GM12878 (cell line): ENCODE measurements around the gene KLHL25. TPM values are rescaled to one million over a fixed set of nuclear protein-coding genes. Genes with fewer than 3 reads are reported as not detected.

Experiments used
- ATAC-seq: fragments of 200-7000 bp; cut with Tn5 transposase; 3 replicates; pipeline ENCODE4 v1.9.1; 2020; ENCODE audit warnings: mild to moderate bottlenecking, moderate library complexity
- BruUV-seq: library from RNA; stranded (reverse); fragments of 400-500 nt; replicated peaks from 2 replicates; lab custom pipeline; 2021; lab: Mats Ljungman, UMichigan
- CTCF ChIA-PET: fragments of 300-600 bp; sonication (Branson Sonifier 250); formaldehyde crosslinking; extraction: SDS; loops from one replicate; lab custom pipeline; 2021; ENCODE audit warnings: inconsistent platforms; lab: Yijun Ruan, JAX
- POLR2A ChIA-PET: fragments of 350-600 bp; formaldehyde crosslinking; extraction: SDS; loops from one replicate; lab custom pipeline; 2021; ENCODE audit warnings: inconsistent platforms; lab: Charles Lee
- RAD21 ChIA-PET: fragments of 300-600 bp; sonication (Branson Sonifier 250); formaldehyde crosslinking; loops from one replicate; lab custom pipeline; 2023; ENCODE audit warnings: antibody characterized with exemption; ENCODE audit not compliant: unreplicated experiment; lab: Charles Lee
- SMC1A ChIA-PET: fragments of 300-600 bp; sonication (Branson Sonifier 250); formaldehyde crosslinking; loops from one replicate; lab custom pipeline; 2023; ENCODE audit not compliant: unreplicated experiment, uncharacterized antibody; lab: Charles Lee
- DNase-seq: peaks from one replicate; pipeline ENCODE4 v3.0.0-alpha.2; 2011; ENCODE audit warnings: low read depth, low spot score
- FAIRE-seq: peaks from 3 replicates; lab custom pipeline; 2011; peaks lifted over from hg19 to GRCh38; lab: Jason Lieb, UNC
- H2AFZ ChIP-seq: 2 replicates; pipeline ENCODE4 v1.6.0; 2011; ENCODE audit warnings: low read depth, low read length, control low read depth; ENCODE audit not compliant: control insufficient read depth
- H3K27ac ChIP-seq: 2 replicates; pipeline ENCODE4 v1.5.1; 2011; ENCODE audit warnings: control low read depth; ENCODE audit not compliant: control insufficient read depth, insufficient read depth
- H3K27me3 ChIP-seq, 2 experiments: replicated peaks in 1 of 2; 2 replicates each; pipeline versions ENCODE4 v1.6.0 to v1.6.1; 2011; ENCODE audit warnings: low read length in 1 of 2; ENCODE audit not compliant: control insufficient read depth in 2 of 2, insufficient read depth in 2 of 2
- H3K36me3 ChIP-seq, 2 experiments: 2 replicates each; pipeline ENCODE4 v1.5.1; 2011; ENCODE audit warnings: low read length in 1 of 2; ENCODE audit not compliant: control insufficient read depth in 2 of 2, insufficient read depth in 2 of 2
- H3K4me1 ChIP-seq: 2 replicates; pipeline ENCODE4 v1.6.1; 2011; ENCODE audit warnings: mild to moderate bottlenecking, low read length, moderate library complexity, mixed read lengths; ENCODE audit not compliant: control insufficient read depth, insufficient read depth
- H3K4me2 ChIP-seq: 2 replicates; pipeline ENCODE4 v1.6.0; 2011; ENCODE audit warnings: control low read depth; ENCODE audit not compliant: control insufficient read depth, insufficient read depth
- H3K4me3 ChIP-seq: fragments of 200-600 bp; sonication (generic); 2 replicates; pipeline ENCODE4 v1.5.1; 2016
- H3K79me2 ChIP-seq: 2 replicates; pipeline ENCODE4 v1.6.0; 2011; ENCODE audit warnings: low read length; ENCODE audit not compliant: control insufficient read depth, insufficient read depth
- H3K9ac ChIP-seq: 2 replicates; pipeline ENCODE4 v1.8.0; 2011; ENCODE audit warnings: low read length, control low read depth, mixed read lengths; ENCODE audit not compliant: control insufficient read depth, insufficient read depth
- H3K9me3 ChIP-seq: replicated peaks from 3 replicates; pipeline ENCODE4 v1.5.1; 2011; ENCODE audit warnings: mild to moderate bottlenecking, low read length; ENCODE audit not compliant: control insufficient read depth, insufficient read depth
- H4K20me1 ChIP-seq: 2 replicates; pipeline ENCODE4 v1.6.0; 2011; ENCODE audit not compliant: control insufficient read depth, insufficient read depth
- CBFB ChIP-seq: IDR thresholded peaks from 2 replicates; pipeline ENCODE4 v1.6.1; 2016; ENCODE audit warnings: antibody characterized with exemption, low read depth
- CHD1 ChIP-seq: IDR thresholded peaks from 2 replicates; pipeline ENCODE4 v1.6.1; 2012; ENCODE audit warnings: low read depth, low read length, improper control_type of control experiment
- DPF2 ChIP-seq: fragments of 450-650 bp; IDR thresholded peaks from 2 replicates; pipeline ENCODE4 v1.6.1; 2017; ENCODE audit warnings: mild to moderate bottlenecking
- ELK1 ChIP-seq: IDR thresholded peaks from 2 replicates; pipeline ENCODE4 v1.6.1; 2012; ENCODE audit warnings: low read depth, low read length, improper control_type of control experiment
- HDAC2 ChIP-seq: fragments of 200-600 bp; sonication (generic); IDR thresholded peaks from 2 replicates; pipeline ENCODE4 v1.6.1; 2017
- MLLT1 ChIP-seq: fragments of 450-650 bp; IDR thresholded peaks from 2 replicates; pipeline ENCODE4 v1.6.1; 2016; ENCODE audit warnings: mild to moderate bottlenecking
- PKNOX1 ChIP-seq: fragments of 450-650 bp; IDR thresholded peaks from 2 replicates; pipeline ENCODE4 v1.6.1; 2016; ENCODE audit warnings: mild to moderate bottlenecking
- PML ChIP-seq: IDR thresholded peaks from 2 replicates; pipeline ENCODE4 v1.6.1; 2012; ENCODE audit warnings: low read length, inconsistent platforms
- RB1 ChIP-seq: fragments of 450-650 bp; formaldehyde crosslinking; IDR thresholded peaks from 2 replicates; pipeline ENCODE4 v1.6.1; 2017; ENCODE audit warnings: mild to moderate bottlenecking, borderline replicate concordance
- RBBP5 ChIP-seq: fragments of 200-600 bp; sonication (generic); conservative IDR thresholded peaks from 2 replicates; pipeline ENCODE4 v1.6.1; 2016
- SIN3A ChIP-seq: IDR thresholded peaks from 2 replicates; pipeline ENCODE4 v1.6.1; 2012; ENCODE audit warnings: low read depth, low read length, improper control_type of control experiment
- SREBF1 ChIP-seq: IDR thresholded peaks from 2 replicates; pipeline ENCODE4 v1.6.1; 2012; ENCODE audit warnings: mild to moderate bottlenecking, low read length
- TCF7 ChIP-seq: IDR thresholded peaks from 2 replicates; pipeline ENCODE4 v1.6.1; 2014; ENCODE audit warnings: antibody characterized with exemption, borderline replicate concordance
- YY1 ChIP-seq: IDR thresholded peaks from 2 replicates; pipeline ENCODE4 v1.6.1; 2011; ENCODE audit warnings: low read depth, mild to moderate bottlenecking, low read length
- ZBTB11 ChIP-seq: fragments of 450-650 bp; formaldehyde crosslinking; IDR thresholded peaks from 2 replicates; pipeline ENCODE4 v1.5.0; 2022; ENCODE audit warnings: mild to moderate bottlenecking, missing genetic modification characterization
- WGBS: methylation state at CpG from one replicate; pipeline ENCODE4 v1.1.6; 2016; ENCODE audit warnings: low lambda C conversion rate; ENCODE audit not compliant: insufficient replicate concordance, insufficient coverage; ENCODE audit errors: missing lambda C conversion rate; 5-methylcytosine and 5-hydroxymethylcytosine counted together
- in situ Hi-C: fragments of 300-500 bp; cut with MboI; formaldehyde crosslinking; loops from 9 replicates; pipeline ENCODE4 v1.14.3; 2018; ENCODE audit warnings: mixed read lengths
- intact Hi-C: fragments of 100-400 bp; cut with micrococcal nuclease; formaldehyde crosslinking; loops from one replicate; pipeline ENCODE4 v1.14.2; 2022; ENCODE audit not compliant: unreplicated experiment
- polyA plus RNA-seq, 11 experiments: library from polyadenylated mRNA; depleted of rRNA in 4 of 11; unstranded in 6 of 11; stranded (reverse) in 5 of 11; fragments of >200 nt; fragmentation: Nextera tagmentation in 4 of 11; fragmentation: Illumina TruSeq in 1 of 11; extraction: Ambion mirVana in 4 of 11; extraction: Trizol in 1 of 11; gene quantifications; 1 replicate in 1 of 11; 2 replicates in 10 of 11; pipeline versions ENCODE4 v1.2.1 to v1.2.3, GENCODE V29; 2011 to 2016; ENCODE audit warnings: inconsistent platforms in 2 of 11, missing spikeins in 2 of 11, low read depth in 1 of 11
- total RNA-seq, 4 experiments: library from RNA; depleted of rRNA in 3 of 4; stranded (reverse); fragments of >200 nt in 3 of 4; fragmentation: Illumina TruSeq in 1 of 4; extraction: Trizol in 1 of 4; gene quantifications; 2 replicates each; pipeline versions ENCODE4 v1.2.1 to v1.2.3, GENCODE V29; 2013 to 2021

Gene KLHL25
- total and polyA plus RNA-seq, 10 of the 15 experiments (the other 5 are each of a cell fraction or from before 2014, with no cell fraction given): 0.04 to 3.0 (median 2.1) TPM; not detected in 1

GRCh38 chr15:85753261-85753660 is 41.5 kb downstream of the KLHL25 start:
- Histone ChIP-seq H3K4me1 (no peaks in the 10 kb centered on the region), H3K4me3 (no peak overlapping the region), H2AFZ (no peak overlapping the region), H3K9me3 (no peaks in the 10 kb centered on the region), H3K27ac (no peak overlapping the region), H3K79me2 (no peaks in the 10 kb centered on the region), H3K27me3 (no peaks in the 10 kb centered on the region), H4K20me1 (no peaks in the 10 kb centered on the region), H3K9ac (no peak overlapping the region), H3K4me2 (no peak overlapping the region), H3K36me3 (peaks cover 2 to 3% of the 10 kb centered on the region in 2 experiments; a peak in 3 of 4 replicates)
- BruUV-seq: no TSS peak
- no peak for TF ChIP-seq RB1
- no peak for TF ChIP-seq SREBF1
- TF ChIP-seq RBBP5: no peak
- no peak for TF ChIP-seq HDAC2
- no peak for TF ChIP-seq CHD1
- no peak for TF ChIP-seq PML
- no peak for TF ChIP-seq PKNOX1
- no peak for TF ChIP-seq ZBTB11 (CRISPR knock-in tag)
- no peak for TF ChIP-seq YY1
- no peak for TF ChIP-seq SIN3A
- TF ChIP-seq DPF2: no peak
- no peak for TF ChIP-seq ELK1
- no peak for TF ChIP-seq CBFB
- TF ChIP-seq TCF7: no peak
- TF ChIP-seq MLLT1: no peak
- no peak for ATAC-seq
- ChIA-PET RAD21 (no interaction called here), SMC1A (no interaction called here), CTCF (no interaction called here), POLR2A (no interaction called here)
- FAIRE-seq: no peak
- WGBS: 0% methylated on average over 1 of the region's 1 CpG
- intact Hi-C loops (loop anchor here (5.0 kb wide), 1 partner anchor 89 kb away; no protein-coding TSS in a partner anchor), in situ Hi-C loops (no loop called here)
- no peak for DNase-seq
